ENCODE measurements around the gene TUBA3D.
"Not testable (repeated sequence)": the region's sequence is repeated elsewhere in the genome, so short reads cannot be mapped to it uniquely, and the experiment has no call there.

The TUBA3D gene

GRCh38 chr2:131475831-131476230, at the start of gene TUBA3D:
Gene TUBA3D (plus strand): TSS chr2:131476119. CDS start chr2:131476200, 81 bp downstream.
- DNase-seq, result no peak

- no peak for DNase-seq
These were observed 49.2 kb upstream of the TUBA3D start for GRCh38 chr2:131426727-131427126.

GRCh38 chr2:131431336-131431735, 44.6 kb upstream of the TUBA3D start:
- no peak for DNase-seq

- not testable (repeated sequence) for DNase-seq
These were observed 35.0 kb upstream of the TUBA3D start for GRCh38 chr2:131440742-131441468.

- not testable (repeated sequence) for DNase-seq
These were observed 31.0 kb upstream of the TUBA3D start for GRCh38 chr2:131444736-131445514.

- DNase-seq, result not testable (repeated sequence)
These were observed 30.5 kb upstream of the TUBA3D start for GRCh38 chr2:131445515-131445797.

- DNase-seq, result no peak
These were observed 30.0 kb upstream of the TUBA3D start for GRCh38 chr2:131445896-131446295.

GRCh38 chr2:131447981-131448380, 27.9 kb upstream of the TUBA3D start:
- not testable (repeated sequence) for DNase-seq

GRCh38 chr2:131451265-131451949, 24.5 kb upstream of the TUBA3D start:
- not testable (repeated sequence) for DNase-seq

GRCh38 chr2:131454914-131455313, 21.0 kb upstream of the TUBA3D start:
- DNase-seq, result not testable (repeated sequence)

- DNase-seq, result not testable (repeated sequence)
These were observed 8.2 kb upstream of the TUBA3D start for GRCh38 chr2:131467722-131468121.

GRCh38 chr2:131470944-131471343, 5.0 kb upstream of the TUBA3D start:
- DNase-seq, result not testable (repeated sequence)

GRCh38 chr2:131471624-131472023, 4.3 kb upstream of the TUBA3D start:
- not testable (repeated sequence) for DNase-seq

GRCh38 chr2:131473266-131473665, 2.7 kb upstream of the TUBA3D start:
- DNase-seq, result not testable (repeated sequence)

- DNase-seq, result not testable (repeated sequence)
These were observed 444 bp downstream of the TUBA3D start for GRCh38 chr2:131476363-131476762.

- DNase-seq, result not testable (repeated sequence)
These were observed 1.3 kb downstream of the TUBA3D start for GRCh38 chr2:131477227-131477626.

- not testable (repeated sequence) for DNase-seq
These were observed 2.3 kb downstream of the TUBA3D start for GRCh38 chr2:131478074-131478849.

- DNase-seq, result not testable (repeated sequence)
These were observed 3.0 kb downstream of the TUBA3D start for GRCh38 chr2:131478850-131479461.

- not testable (repeated sequence) for DNase-seq
These were observed 4.4 kb downstream of the TUBA3D start for GRCh38 chr2:131480351-131480750.

GRCh38 chr2:131482506-131483155, 6.7 kb downstream of the TUBA3D start:
- DNase-seq, result not testable (repeated sequence)

GRCh38 chr2:131483981-131484820, 8.3 kb downstream of the TUBA3D start:
- peak in 1 of 2 experiments; percentile 4 for DNase-seq

Measured in NCI-H1930 (cell line).